CD4-positive, alpha-beta T cell treated with Interleukin-17A for 4 hours (primary cell): ENCODE measurements around the gene ADD1.

Experiments
- DNase-seq: peaks from one replicate; pipeline ENCODE4 v3.0.0-alpha.2; 2020; ENCODE audit warnings: mixed read lengths

The ADD1 gene

DNA sequence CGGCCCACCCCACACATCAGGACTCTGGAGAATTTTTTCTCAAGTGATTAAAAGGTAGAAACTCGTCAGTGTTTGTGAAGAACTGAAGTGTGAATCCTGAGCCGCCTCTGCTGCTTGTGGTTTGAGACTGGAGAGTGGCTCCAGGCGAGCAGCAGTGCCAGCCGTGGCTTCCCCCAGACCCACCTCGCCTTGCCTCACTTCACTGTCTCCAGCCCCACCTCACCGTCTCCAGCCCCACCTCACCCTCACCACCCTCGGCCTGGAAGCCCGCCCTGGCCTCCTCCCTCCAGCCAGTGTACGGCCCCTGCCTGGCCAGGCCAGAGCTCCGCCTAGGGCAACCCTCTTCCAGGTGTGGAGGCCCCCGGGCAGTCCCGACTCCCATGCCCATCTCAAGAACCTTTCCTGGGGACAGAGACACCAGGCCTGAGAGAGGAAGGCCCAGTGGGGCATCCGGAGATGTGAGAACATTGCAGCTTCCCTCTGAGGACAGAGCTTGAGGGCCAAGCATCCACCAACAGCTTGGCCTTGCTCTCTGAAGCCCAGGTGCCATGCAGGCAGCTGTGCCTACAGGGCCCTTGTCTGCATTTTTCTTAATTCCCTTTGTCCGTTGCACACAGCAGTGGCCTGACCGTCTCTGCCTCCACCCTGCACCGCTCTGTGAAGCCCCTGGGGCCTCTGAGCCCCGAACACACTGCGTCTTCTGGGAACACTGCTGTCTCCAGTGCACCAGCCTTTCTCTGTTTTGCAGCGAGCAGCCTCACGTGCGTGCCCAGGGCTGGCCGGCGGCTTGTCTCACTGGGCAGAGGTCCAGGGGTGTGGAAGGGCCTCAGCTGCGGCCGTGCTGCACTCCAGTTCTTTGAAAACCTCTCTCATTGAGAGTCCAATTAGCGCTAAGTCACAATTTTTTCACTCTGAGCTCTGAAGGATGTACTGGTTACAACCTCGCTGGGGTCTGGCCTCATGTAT, 37.0 kb upstream of the ADD1 start:
- DNase-seq: no peak

DNA sequence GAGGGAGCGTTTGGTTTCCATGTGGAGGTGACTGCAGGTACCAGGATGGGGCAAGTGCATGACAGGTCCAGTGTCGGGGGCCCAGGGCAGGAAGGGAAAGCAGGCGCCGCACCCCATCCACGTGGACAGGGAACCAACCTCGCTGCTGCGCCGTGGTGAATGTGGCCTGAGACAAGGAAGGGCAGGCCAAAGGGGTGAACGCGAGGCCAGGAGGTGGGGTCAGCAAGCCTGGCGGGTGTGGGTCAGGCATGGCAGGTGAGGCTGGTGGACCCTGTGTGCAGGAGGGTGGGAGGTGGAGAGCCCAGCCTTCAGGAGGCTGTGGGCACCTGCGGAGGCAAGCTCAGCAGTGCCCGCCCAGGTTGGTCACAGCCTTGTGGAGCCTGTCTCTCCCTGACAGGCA, 36.1 kb upstream of the ADD1 start:
- DNase-seq: no peak

DNA sequence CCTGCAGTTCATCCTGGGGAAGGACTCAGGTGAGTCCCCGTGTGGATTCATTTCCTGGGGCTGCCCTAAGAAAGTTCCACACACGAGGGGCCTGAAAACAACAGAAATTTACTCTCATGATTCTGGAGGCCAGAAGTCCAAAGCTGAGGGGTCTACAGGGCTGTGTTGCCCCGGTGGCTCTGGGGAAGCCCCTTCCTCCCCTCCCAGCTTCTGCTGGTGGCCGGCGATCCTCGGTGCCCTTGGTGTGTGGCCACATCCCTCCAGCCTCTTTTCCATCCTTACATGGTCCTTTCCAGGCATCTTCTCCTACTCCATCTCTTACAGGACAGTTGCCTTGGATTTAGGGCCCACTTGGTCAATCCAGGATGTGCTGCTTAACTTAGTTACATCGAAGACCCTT, 35.6 kb upstream of the ADD1 start:
- DNase-seq: no peak

DNA sequence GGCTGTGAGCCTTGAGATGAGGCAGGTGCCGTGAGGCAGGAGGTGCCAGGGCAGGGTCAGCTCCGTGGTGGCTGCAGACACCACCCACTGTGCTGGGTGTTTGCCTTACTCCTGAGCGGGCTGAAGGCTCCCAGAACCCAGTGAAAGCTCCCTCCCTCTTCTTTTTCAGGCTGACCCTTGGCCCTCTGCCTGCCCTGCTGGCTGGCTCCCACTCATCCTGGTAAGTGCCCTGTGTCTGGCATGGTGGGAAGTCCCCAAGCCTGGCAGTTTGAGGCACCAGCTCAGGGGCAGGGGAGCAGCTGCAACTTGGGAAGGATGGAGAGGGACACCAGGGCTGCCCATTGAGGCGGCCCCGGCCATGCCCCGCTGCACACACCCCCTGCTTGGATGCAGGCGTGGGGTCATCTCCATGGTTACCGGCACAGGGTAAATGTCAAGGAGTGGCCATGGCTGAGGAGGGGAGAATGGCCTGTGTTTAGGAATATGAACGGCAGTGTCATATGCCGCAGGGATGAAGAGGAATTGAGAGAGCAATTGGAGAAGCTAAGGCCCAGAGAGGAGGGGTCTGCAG, 33.9 kb upstream of the ADD1 start:
- no peak for DNase-seq

DNA sequence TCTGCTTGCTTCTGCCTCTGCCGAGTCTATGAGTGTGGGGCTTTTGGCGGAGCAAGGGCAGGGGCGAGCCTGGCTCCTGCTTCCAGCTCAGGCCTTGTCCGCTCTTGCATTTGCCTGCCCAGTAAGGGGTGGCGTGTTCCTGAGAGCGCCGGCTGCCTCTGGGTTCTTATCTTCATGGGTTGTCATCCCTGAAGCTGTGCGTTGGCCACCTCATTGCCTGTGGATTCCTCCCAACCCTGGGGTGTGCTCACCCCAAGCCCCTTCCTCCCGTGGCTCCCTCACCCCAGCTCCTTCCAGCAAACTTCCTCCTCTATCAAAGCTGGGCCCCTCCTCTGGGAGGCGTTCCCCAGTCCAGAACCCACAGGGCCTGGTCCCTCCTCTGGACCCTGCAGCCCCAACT, 33.3 kb upstream of the ADD1 start:
- DNase-seq: no peak

DNA sequence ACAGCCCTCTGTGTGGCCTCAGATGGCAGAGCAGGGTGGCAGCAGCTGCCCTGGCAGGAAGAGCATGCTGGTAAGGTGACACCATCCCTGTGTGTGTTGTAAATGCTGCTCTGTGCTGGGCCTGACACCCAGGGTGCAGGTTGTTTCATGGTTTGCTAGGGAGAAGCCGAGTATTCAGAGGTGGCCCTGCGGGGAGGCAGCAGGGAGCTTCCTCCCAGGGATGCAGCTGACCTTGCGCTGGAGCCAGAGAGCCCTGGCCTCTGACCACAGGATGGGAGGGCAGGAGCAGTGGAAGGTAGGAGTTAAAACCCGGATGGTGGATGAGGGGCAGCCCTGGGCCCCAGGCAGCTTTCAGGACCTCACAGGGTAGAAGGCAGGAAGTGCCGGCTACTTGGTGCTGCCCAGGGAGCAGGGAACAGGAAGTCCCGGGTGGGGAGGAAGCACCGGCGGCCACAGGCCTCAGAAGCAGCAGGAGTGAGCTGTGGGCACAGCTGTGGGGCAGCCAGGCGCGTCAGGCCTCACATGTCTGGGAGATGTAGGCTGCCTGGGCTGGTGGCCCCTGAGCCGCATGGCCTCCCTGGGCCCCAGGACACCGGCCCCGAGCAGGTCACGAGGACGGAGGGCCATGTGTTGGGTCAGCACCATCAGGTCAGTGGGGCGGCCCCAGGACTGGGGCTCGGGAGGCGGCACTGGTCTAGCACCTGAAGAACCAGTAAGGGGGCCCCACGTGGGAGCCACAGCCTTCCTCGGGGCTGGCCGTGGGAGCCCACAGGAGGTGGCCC, 31.6 kb upstream of the ADD1 start:
- peak; percentile 74 for DNase-seq

DNA sequence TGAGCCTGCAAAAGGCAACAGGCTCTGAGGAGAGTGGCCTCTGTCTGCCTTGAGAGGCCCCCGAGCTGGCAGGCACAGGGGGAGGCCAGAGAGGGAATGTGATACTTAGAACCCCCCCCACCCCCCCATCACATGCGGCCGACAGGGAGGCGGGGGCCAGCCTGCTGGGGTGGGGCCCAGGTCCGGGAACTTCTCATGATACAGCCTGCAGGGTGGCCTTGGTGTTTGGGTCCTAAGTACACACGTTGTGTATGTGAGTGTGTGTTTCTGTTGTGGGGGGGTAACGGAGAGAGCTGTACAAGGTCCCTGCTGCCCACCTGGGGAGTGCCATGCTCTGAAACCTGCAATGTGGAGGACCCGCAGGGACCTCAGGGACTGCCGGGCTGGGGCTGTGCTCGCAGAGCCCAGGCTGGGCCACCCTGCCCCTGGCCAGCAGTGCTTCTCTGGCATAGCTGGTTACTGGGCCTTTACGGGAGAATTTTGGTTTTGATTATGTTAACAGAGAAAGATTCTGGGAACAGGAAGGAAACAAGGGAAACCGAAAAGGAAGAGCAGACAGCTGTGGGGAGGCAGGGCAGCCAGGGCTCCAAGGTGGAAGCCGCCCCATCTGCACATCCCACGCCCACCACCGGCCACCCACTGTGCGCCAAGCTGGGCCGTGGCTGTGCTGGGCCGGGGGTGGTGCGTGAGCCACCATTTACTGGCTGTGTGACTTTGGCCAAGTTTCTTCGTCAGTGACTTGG, 30.9 kb upstream of the ADD1 start:
- DNase-seq: peak; percentile 28

DNA sequence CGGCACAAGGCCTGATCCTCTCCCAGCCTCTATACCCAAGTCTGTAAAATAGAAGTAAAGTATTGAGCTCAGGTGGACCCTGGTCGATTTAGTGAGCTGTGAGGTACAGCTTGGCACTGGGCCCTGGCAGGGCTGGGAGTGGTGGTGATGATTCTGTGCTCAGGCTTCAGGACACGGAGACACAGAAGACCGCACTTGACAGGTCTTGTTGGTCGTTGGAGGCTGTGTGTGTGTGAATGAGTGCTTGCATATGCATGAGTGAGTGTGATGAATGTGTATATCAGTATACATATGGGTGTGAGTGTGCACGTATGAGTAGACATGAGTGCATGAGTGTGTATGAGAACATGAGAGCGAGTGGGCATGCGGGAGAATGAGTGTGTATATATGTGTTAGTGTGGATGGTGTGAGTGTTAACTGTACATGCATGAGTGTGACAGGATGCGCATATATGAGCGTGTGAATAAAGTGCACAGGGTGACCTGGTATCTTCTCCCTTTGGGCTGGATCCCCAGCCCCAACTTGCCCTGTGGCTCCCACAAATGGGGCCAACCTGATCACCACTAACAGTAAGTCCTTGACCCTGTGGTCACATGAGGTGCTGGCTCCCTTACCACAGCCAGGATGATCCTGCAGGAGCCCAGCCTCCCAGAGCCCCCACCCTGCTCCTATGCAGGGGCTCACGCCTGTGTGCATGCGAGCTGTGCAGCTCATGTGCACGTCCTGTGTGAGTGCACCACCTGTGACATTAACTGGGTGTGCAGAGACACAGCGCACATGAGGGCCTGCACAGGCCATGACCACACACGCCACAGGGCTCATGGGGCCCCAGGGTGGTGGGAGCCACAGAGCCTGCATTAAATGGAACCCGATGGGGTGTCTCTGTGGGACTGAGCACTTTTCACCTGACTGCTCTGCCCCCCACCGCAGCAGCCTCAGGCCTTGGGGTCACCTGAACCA, 29.9 kb upstream of the ADD1 start:
- DNase-seq: peak; percentile 16

DNA sequence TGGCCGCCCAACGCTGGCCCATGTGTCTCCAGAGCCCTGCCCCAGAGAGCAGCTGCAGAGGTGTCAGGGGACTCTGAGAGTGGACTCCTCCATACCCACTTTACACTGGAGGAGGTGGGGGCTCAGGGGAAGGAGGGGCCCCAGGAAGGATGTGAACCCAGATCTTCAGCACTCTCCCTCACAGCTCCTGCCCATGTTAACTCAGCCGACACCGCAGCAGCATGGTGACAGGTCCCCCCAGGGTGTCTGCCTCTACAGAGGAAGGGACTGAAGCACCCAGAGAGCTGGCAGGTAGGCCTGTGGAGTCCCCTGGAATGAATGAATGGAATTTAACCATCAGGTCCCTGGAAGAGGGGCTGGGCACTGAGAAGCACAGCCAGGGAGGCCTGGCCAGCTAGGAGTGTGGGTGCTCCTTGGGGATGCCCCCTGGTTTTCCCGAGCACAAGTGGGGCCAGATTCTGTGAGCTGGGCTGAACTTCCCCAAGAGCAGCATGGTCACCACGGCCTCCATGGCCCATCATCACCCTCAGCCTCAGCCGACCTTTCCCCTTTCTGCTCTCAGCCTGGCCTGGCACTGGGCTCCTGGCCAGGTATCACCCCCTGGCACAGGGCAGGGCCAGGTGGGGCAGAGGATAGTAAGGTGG, 28.9 kb upstream of the ADD1 start:
- DNase-seq: no peak

DNA sequence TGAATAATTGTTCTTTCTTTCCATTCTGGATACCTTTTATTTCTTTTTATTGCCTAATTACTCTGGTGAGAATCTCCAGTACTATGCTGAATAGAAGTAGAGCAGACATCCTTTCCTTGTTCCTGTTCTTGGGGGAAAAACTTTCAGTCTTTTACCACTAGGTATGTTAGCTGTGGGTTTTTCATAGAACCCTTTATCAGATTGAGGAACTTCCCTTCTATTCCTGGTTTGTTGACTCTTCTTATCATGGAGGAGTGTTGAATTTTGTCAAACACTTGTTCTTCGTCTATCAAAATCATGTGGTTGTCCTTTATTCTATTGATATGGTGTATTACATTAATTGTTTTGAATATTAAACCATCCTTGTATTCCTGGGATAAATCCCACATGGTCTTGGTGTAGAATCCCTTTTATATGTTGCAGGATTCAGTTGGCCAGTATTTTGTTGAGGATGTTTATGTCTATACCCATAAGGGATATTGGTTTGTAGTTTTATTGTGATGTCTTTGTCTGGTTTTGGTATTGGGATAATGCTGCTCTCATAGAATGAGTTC, 27.2 kb upstream of the ADD1 start:
- no peak for DNase-seq

DNA sequence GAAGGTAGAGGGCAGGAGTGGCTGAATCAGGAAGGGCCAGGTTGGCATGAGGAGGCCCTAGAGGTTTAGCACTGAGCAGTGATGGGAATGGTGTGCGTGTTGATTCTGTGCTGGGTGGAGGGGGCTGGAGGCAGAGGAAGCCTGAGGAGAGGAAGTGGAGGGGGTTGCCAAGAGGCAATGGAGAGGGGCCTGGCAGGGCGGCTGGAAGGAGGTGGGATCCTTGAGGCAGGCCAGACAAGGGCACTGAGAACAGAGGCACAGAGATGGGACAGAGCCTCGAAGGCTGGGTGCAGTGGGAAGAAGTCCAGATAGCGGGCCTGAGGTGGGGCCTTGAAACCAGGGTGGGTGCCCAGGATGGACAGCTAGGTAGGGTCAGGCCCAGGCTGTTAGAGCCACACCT, 26.5 kb upstream of the ADD1 start:
- no peak for DNase-seq

DNA sequence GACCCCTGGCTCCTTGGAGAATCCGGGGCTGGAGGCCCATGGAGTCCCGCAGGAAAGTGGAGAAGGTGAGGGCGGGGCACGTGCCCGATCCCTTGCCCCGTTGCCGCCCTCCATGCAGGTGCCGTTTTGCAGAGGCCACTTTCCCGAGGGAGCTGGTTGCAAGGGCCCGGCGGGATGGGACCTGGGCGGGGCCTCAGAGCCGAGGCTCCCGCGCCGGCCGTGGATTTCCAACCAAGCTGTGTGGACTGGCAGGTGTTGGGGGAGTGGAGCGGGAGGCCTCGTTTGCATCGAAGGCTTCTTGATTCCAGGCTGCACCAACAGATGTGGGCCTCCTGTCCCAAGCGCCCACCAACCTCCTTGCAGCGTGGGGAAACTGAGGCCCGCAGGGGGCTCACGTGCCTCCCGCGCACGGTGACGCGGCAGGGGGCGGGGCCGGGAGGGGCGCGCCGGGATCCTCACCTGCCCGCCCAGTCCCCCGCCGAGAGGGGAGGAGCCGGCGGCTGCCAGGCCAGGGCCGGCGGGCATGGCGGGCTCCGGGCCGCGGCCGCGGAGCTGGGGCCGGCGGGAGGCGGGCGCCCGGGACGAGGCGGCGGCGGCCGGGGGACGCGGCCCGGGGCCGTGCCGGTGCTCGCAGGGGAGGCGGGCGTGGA, 25.8 kb upstream of the ADD1 start:
- DNase-seq: peak; percentile 64

DNA sequence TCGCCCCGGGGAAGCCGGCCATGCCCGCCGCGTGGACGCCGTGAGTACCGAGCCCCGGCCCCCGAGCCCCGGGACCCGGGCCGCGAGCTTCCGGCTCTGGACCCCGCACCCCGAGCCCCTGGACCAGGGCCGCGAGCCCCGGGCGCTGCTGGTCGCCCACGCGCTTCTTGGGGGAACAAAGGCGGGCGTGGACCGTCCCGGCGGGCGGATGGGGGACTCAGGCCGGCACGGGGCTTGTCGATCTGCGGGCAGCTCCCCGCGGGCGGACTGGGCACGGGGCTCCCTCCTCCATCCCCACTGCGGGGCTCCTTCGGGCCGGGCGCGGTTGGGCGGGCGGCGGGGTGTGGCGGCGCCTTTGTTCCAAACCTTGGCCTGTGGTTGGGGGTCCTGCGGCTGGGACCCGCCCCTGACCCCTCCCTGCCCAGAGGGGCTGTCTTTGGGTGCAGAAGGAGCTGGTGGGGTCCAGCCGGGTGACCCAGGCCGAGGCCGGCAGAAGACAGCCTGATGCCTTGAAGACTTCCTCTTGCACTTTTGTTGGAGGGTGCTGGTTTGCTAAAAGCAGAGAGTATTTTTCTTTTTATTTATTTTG, 25.2 kb upstream of the ADD1 start:
- no peak for DNase-seq

DNA sequence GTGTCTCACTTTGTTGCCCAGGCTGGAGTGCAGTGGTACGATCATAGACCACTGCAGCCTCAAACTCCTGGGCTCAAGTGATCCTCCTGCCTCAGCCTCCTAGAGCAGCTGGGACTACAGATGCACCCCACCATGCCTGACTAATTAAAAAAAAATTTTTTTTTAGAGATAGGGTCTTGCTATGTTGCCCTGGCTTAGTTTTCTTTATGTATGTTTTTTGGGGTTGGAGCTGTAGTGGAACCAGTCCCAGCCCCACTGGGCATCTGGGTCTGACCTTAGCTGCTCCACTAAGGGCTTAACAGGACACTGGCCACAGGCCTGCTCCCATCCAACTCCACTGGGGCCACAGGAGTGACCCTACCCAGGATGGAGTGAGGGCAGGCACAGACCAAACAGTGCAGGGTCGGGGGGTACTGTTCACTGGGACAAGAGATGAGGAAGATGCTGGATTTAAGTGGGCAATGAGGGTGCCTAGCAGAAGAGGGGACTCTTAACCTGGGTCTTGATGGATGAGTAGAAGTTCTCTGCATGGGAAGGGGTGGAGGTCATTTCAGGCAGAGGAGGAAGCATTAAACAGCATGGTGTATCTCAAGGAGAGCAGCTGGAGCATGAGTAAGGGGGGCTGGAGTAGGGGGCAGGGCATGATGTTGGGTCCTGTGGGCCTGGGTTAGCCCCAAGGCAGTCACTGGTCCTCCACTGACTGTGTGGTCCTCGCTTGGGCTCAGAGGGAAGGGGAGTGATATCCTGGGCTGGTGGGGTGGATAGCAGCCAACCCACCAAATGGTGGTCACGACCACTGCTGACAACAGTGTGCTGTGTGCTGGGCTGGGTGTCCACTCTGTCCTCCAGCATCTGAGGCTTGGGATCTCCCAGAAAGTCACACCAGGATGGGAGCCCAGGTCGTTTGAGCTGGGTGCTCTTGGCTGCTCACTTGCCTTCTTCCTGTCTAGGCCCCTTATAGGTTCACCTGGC, 24.1 kb upstream of the ADD1 start:
- no peak for DNase-seq

DNA sequence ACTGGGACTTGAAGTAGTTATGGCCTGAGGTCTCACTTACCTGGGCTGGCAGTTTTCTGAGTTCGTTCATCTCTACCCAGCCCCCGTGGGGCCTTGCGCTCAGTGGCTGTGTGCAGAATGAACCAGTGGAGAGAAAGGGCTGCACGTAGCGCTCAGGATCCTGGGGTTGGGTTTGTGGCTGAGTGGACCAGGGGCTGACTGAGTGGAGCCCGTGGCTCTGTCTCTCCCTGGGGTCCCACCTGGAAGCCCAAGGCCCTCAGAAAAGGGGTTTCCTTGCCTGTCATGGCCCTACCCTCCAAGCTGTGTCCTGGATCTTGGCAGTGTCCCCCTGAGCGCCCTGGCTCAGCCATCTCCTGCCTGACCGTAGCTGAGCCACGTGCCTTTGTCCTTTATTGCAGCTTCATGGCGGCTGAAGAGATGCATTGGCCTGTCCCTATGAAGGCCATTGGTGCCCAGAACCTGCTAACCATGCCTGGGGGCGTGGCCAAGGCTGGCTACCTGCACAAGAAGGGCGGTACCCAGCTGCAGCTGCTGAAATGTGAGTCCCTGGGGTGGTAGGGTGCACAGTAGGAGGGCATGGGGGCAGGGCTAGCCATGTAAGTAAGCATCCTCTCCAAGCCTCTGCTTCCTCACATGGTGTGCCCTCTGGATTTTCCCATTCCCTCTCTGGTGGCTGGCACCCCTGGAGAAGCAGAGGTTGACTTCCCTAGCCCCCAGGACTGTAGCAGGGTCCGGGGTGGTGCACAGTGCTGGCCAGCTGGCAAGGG, 23.2 kb upstream of the ADD1 start:
- no peak for DNase-seq

DNA sequence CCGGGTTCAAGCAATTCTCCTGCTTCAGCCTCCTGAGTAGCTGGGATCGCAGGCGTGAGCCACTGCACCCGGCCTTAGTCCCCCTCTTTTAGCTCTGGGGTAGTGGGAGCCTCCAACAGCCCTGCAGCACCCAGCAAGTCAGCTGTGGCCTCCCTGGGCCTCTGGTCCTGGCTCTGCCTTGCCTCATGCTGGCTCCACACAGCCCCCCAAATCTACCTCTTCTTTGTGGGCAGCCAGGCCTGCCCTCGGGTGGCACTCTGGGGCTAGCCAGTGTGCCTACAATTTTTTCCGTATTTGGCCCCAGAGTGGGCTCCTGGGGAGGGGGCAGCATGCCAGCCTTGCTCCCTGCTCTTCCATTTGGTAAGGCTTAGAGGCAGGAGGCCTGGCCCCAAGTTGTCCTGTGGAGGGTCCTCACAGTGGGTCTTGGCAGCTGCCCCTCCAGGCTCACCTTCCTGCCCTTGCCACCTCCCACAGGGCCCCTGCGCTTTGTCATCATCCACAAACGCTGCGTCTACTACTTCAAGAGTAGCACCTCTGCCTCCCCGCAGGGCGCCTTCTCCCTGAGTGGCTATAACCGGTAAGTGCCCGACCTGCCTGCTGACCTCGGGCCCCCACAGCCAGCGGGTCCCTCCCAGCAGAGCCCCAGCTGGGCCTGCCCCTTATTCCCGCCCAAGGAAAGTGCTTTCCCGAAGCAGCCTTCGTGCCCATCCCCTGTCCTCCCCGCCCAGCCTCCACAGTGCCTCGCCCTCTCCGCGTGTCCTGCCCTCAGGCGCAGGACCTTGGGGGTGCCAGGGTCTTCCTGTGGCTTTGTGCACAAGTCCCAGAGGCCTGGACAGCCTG, 21.0 kb upstream of the ADD1 start:
- DNase-seq: no peak

DNA sequence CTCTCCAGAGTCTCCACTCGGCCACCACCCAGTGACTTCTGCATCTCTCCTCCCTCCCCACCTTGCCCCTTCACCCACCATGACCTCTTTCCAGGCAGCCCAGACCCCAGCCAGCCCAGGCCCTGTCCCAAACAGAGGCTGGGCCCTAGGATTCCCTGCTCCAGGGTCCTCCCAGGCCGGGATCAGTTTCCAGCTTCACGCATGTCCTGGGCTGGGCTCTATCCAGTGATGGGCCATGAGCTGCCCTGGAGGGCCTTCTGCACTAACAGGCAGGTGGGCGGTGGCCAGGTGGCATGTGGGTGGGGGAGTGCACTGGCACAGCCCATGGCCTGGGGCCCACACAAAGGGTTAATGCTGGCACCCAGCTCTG, 20.4 kb upstream of the ADD1 start:
- DNase-seq: no peak
